Measurements from ENCODE around the gene TNRC6C.
"Not testable (repeated sequence)": the region's sequence is repeated elsewhere in the genome, so short reads cannot be mapped to it uniquely, and the experiment has no call there.

The TNRC6C gene

GRCh38 chr17:78044280-78044835, 85.9 kb downstream of the TNRC6C start:
- no peak for DNase-seq (ENCODE audit: low spot score)

- DNase-seq (ENCODE audit: low spot score): no peak
Measured at GRCh38 chr17:78045316-78045715, 86.8 kb downstream of the TNRC6C start.

- no peak for DNase-seq (ENCODE audit: low spot score)
Measured at GRCh38 chr17:78046923-78047322, 88.4 kb downstream of the TNRC6C start.

- no peak for DNase-seq (ENCODE audit: low spot score)
Measured at GRCh38 chr17:78048346-78049292, 90.1 kb downstream of the TNRC6C start.

- no peak for DNase-seq (ENCODE audit: low spot score)
Measured at GRCh38 chr17:78049609-78050008, 91.1 kb downstream of the TNRC6C start.

- no peak for DNase-seq (ENCODE audit: low spot score)
Measured at GRCh38 chr17:78051186-78051972, 92.9 kb downstream of the TNRC6C start.

GRCh38 chr17:78053777-78054468, 95.4 kb downstream of the TNRC6C start:
- DNase-seq (ENCODE audit: low spot score): no peak

GRCh38 chr17:78057113-78057740, 98.7 kb downstream of the TNRC6C start:
- no peak for DNase-seq (ENCODE audit: low spot score)

- DNase-seq (ENCODE audit: low spot score): no peak
Measured at GRCh38 chr17:78058001-78058400, 99.5 kb downstream of the TNRC6C start.

GRCh38 chr17:78058581-78058980, 100.1 kb downstream of the TNRC6C start:
- no peak for DNase-seq (ENCODE audit: low spot score)

GRCh38 chr17:78062596-78062995, 104.1 kb downstream of the TNRC6C start:
- DNase-seq (ENCODE audit: low spot score): no peak

GRCh38 chr17:78063489-78063888, 105.0 kb downstream of the TNRC6C start:
- DNase-seq (ENCODE audit: low spot score): no peak

GRCh38 chr17:78064708-78065107, 106.2 kb downstream of the TNRC6C start:
- no peak for DNase-seq (ENCODE audit: low spot score)

- not testable (repeated sequence) for DNase-seq (ENCODE audit: low spot score)
Measured at GRCh38 chr17:78066976-78067375, 108.5 kb downstream of the TNRC6C start.

- no peak for DNase-seq (ENCODE audit: low spot score)
Measured at GRCh38 chr17:78069695-78070094, 111.2 kb downstream of the TNRC6C start.

- DNase-seq (ENCODE audit: low spot score): no peak
Measured at GRCh38 chr17:78072961-78073360, 114.5 kb downstream of the TNRC6C start.

GRCh38 chr17:78075011-78075410, 116.5 kb downstream of the TNRC6C start:
- DNase-seq (ENCODE audit: low spot score): no peak

- no peak for DNase-seq (ENCODE audit: low spot score)
Measured at GRCh38 chr17:78075545-78075944, 117.0 kb downstream of the TNRC6C start.

GRCh38 chr17:78079253-78079652, 120.8 kb downstream of the TNRC6C start:
- no peak for DNase-seq (ENCODE audit: low spot score)

GRCh38 chr17:78081551-78081950, 123.0 kb downstream of the TNRC6C start:
- DNase-seq (ENCODE audit: low spot score): no peak

GRCh38 chr17:78082355-78082872, 123.9 kb downstream of the TNRC6C start:
- DNase-seq (ENCODE audit: low spot score): not testable (repeated sequence)
